OCI-LY1 (cell line): ENCODE results near the gene CD48.

Experiments used
- CTCF ChIP-seq: fragments of 200-600 bp; sonication (generic), shearing (Covaris generic); IDR thresholded peaks from 2 replicates; pipeline ENCODE4 v1.5.1; 2017; ENCODE audit warnings: mild to moderate bottlenecking, antibody characterized with exemption, low read length, moderate library complexity, mixed read lengths
- EZH2 ChIP-seq: fragments of 200-600 bp; sonication (generic), shearing (Covaris generic); IDR thresholded peaks from 2 replicates; pipeline ENCODE4 v1.8.0; 2017; ENCODE audit warnings: borderline replicate concordance, mixed run types, mild to moderate bottlenecking, antibody characterized with exemption, low read length, moderate library complexity, mixed read lengths

GRCh38 chr1:160721473-160721872 is 9.9 kb upstream of the CD48 start:
- no peak for TF ChIP-seq CTCF
- no peak for TF ChIP-seq EZH2
